IPS-18a (cell line): ENCODE results near the gene PLXND1.

Experiments used
- H3K27ac ChIP-seq: one replicate; pipeline ENCODE4 v1.5.1; 2013; ENCODE audit warnings: low read length
- H3K27me3 ChIP-seq: one replicate; pipeline ENCODE4 v1.6.1; 2013; ENCODE audit warnings: mild to moderate bottlenecking, low read length; ENCODE audit not compliant: control insufficient read depth, insufficient read depth
- H3K36me3 ChIP-seq: one replicate; pipeline ENCODE4 v1.6.1; 2013; ENCODE audit warnings: low read depth, low read length; ENCODE audit not compliant: control insufficient read depth
- H3K4me1 ChIP-seq: one replicate; pipeline ENCODE4 v1.6.1; 2013; ENCODE audit warnings: low read depth, low read length; ENCODE audit not compliant: control insufficient read depth
- H3K4me3 ChIP-seq: one replicate; pipeline ENCODE4 v1.5.1; 2013; ENCODE audit warnings: low read length
- H3K9ac ChIP-seq: one replicate; pipeline ENCODE4 v1.6.1; 2013; ENCODE audit warnings: mild to moderate bottlenecking, low read length, moderate library complexity
- H3K9me3 ChIP-seq: one replicate; pipeline ENCODE4 v1.6.1; 2013; ENCODE audit warnings: low read depth, low read length; ENCODE audit not compliant: control insufficient read depth

PLXND1 gene

DNA sequence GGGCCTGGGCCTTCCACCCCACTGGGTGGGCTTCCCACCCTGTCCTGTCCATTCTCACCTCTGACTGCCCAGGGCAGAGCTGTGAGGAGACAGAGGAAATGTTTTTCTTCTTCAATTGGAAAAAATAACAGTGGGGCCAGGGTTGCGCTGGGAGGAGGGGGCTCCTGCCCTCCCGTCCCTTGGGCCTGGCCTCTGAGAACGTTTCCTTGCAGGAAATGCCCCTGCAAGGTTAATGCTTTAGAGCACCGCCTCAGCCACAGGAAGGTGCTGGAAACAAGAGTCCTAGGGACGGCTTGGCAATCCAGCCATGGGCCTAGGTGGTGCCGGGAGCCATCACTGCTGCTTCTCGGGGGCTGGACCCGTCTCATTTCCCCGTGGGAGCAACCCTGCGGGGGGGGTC, 3.8 kb upstream of the PLXND1 start:
- H3K4me1 ChIP-seq: peaks cover 13% of the 10 kb centered on the region
- no peak overlapping the region for H3K27ac ChIP-seq
- no peaks in the 10 kb centered on the region for H3K36me3 ChIP-seq

DNA sequence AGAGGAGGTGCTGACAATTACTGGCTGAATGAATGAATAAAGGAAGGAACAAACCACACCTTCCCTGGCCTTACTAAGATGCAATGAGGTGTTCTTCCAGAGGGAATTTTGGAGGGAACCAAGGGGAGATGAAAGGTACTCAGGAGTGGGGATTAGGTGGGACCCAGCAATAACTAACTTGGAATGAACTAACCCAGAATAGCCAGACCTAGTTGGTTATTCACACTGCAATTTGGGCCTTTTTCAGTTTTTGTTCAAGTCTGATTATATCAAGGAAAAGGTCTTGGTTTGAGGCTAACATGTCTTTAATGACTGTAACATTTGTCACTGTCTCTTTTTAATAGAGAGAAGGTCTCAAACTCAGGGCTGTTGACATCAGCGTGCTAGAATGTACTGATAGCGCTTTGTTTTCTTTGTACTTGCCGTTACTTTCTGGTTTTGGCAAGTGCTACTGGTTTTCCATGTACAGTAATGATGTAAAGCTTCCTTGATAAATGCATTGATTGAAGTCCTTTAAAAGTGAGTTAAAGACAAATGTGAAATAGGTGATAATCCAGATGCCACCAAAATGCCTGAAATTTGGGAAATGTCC, 3.2 kb upstream of the PLXND1 start:
- Histone ChIP-seq H3K27ac (no peak overlapping the region), H3K4me1 (peaks cover 13% of the 10 kb centered on the region), H3K9me3 (no peaks in the 10 kb centered on the region), H3K9ac (no peak overlapping the region), H3K27me3 (peaks cover 33% of the 10 kb centered on the region), H3K36me3 (no peaks in the 10 kb centered on the region), H3K4me3 (no peak overlapping the region)

More for the DNA sequence above, 3.8 kb upstream of the PLXND1 start:
- Histone ChIP-seq H3K27me3 (peaks cover 28% of the 10 kb centered on the region), H3K4me3 (no peak overlapping the region), H3K9me3 (no peaks in the 10 kb centered on the region), H3K9ac (no peak overlapping the region)

DNA sequence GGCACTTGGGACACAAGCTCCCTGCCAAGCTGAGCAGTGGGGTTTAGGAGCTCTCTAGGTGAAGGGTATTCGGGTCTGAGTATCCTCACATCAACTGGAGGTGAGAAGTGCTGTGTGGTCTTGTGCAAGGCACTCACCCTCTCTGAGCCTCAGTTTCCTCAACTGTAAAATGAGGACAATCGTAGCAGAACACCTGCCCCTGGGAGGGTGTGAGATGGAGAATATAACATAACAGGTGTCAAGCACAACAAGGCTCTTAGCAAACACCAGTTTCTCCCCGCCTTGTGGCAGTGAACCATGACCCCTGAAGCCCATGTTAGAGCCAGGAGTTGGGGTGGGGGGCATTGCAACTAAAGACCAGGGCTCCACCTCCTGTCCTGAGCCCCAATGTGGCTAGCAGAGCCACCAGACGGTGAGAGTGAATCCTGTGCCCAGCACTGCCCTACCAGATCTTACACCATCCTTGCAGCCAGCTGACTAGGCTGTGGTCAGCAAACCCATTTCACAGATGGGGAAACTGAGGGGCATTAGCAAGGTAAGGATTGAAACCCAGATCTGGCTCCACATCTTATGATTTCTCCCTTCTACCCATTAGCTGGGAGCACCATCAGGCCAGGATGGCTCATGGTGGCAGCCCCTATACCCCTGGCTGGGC, 2.6 kb upstream of the PLXND1 start:
- H3K9me3 ChIP-seq: no peaks in the 10 kb centered on the region
- H3K27me3 ChIP-seq: peaks cover 39% of the 10 kb centered on the region
- H3K4me1 ChIP-seq: peaks cover 13% of the 10 kb centered on the region
- H3K4me3 ChIP-seq: no peak overlapping the region
- H3K36me3 ChIP-seq: no peaks in the 10 kb centered on the region
- H3K9ac ChIP-seq: no peak overlapping the region
- no peak overlapping the region for H3K27ac ChIP-seq

DNA sequence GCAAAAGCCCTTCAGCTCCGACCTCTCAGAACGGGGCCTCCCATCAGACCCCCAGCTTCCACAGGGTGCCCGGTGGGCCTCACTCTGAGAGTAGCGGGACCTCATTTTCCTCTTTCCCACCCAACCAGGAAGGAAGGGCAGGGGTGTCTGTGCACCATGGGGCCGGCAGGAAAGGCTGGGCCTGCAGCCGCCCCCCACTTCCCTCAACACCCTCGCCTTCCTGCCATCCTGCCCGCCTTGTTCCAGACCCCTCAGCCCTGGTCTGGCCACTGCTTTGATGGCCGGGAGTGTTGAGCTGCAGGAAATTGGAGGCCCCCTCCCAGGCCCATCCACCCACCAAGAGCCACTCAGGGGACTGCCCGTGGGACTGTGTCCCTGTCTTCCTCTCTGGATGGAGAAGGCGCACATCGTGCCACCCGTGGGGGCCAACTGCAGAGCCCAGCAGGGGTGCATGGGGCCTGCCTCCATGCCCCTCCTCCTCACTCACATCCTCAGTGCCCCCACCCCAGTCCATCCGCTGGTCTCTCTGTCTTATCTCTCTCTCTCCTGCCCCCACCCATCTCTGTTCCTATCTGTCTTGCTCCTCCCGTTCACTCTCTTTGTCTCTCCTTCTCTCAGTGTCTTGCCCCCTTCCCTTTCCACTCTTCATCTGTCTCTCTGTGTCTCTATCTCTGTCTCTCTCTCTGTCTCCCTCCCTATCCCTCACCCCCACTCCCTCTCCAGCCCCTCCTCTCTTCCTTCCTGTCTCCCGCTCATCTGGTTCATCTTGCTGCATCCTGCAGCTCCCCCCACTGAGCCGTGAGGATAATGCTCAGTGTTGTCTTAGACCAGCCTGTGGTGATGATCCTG, 1.8 kb upstream of the PLXND1 start:
- Histone ChIP-seq H3K36me3 (no peaks in the 10 kb centered on the region), H3K9me3 (no peaks in the 10 kb centered on the region), H3K27me3 (peaks cover 42% of the 10 kb centered on the region), H3K9ac (no peak overlapping the region), H3K27ac (no peak overlapping the region), H3K4me1 (peaks cover 13% of the 10 kb centered on the region), H3K4me3 (no peak overlapping the region)

DNA sequence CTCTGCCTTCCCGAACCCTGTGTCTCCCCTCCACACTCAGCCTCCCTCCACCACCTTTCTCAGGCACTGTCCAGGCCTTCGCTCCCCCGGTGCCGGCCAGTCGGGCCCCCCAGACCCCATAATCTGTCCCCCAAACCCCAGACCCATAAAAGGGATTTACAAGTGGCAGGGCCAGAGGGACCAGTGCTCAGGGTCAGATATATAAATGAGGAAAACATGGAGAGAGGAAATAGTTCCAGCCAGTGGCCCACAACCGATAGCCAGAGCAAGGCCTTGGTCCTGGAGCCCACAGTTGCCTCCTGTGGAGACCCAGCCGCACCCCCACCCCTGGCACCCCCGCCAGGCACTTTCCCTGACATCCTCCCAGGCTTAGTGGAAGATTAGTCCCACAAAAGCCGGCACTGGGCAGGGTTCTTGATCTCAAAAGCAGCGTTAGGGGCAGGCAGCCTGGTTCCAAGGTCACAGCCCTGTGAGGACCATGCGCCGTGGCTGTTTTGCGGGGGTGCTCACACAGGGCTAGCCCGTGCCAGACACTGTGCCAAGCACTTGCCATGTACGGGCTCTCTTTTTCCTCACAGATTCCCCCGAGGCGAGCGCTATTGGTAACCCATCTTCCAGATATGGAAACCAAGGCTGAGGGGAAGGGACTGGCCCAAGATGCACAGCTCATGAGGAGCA, 1.1 kb upstream of the PLXND1 start:
- Histone ChIP-seq H3K27me3 (peaks cover 42% of the 10 kb centered on the region), H3K4me3 (peak overlapping the region; percentile 62), H3K4me1 (peaks cover 20% of the 10 kb centered on the region), H3K36me3 (no peaks in the 10 kb centered on the region), H3K9me3 (no peaks in the 10 kb centered on the region), H3K27ac (no peak overlapping the region), H3K9ac (peak overlapping the region; percentile 52)

DNA sequence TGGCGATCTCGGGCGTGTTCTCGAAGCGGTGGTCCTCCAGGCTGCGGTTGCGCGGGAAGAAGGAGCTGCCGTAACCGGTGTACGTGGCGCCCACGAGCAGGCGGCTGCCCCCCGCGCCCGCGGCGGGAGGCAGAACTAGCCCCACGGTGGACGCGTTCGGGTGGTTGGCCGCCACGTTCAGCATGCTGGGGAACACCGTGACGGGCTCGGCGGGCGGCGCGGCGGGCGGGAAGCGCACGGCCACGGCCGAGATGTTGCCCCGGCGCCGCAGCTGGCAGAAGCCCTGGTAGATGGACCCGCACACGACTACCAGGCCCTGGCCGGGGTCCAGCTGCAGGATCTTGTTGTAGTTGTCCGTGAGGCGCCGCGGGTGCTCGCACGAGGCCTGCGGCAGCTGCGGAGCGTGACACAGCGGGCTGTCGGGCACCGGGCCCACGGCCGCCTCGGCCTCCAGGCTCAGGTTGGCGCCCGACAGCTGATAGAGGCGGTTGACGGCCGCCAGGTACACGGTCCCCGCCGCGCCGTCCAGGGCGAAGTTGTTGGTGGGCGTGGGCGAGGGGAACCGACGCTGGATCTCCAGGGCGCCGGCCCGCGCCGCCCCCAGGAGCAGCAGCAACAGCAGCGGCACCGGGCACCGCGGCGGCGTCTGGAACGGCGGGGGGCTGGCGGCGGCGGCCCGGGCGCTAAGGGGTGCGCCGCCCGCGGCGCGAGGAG, 397 bp downstream of the PLXND1 start:
- no peaks in the 10 kb centered on the region for H3K9me3 ChIP-seq
- no peak overlapping the region for H3K27ac ChIP-seq
- no peak overlapping the region for H3K9ac ChIP-seq
- peak overlapping the region; percentile 53 for H3K4me3 ChIP-seq
- peaks cover 42% of the 10 kb centered on the region for H3K27me3 ChIP-seq
- H3K36me3 ChIP-seq: no peaks in the 10 kb centered on the region
- H3K4me1 ChIP-seq: peaks cover 23% of the 10 kb centered on the region

DNA sequence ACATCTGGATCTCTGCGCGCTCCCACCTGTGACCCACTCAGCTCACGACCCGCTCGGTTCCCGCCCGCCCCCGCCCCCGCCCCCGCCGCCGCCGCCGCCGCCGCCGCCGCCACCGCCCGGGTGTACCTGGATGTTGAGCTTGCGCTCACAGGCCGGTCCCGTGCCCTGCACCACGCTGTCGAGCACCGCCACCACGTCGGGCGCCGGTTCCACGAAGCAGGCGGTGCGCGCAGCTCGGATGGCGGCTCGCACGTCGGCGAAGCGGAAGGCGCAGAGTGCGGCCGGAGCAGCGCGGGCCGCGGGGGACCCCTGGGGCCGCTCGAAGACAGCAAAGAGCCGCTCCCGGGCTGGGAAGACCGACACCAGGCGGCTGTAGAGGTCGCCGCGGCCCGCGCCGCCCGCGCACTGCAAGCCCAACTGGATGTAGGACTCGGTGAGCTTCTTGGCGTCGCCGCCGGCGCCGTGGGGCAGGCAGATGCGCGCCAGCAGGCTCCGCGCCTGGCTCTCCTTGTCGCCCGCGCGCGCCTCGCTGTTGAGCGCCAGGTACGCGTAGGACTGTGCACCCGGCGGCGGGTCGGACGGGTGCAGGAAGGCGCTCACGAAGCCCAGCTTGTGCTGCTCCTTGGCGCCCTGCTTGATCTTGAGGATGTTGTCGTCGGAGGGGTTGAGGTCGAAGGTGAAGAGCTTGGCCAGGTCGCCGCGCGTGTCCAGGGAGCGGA, 1.1 kb downstream of the PLXND1 start:
- H3K27me3 ChIP-seq: peaks cover 42% of the 10 kb centered on the region
- no peak overlapping the region for H3K9ac ChIP-seq
- no peak overlapping the region for H3K27ac ChIP-seq
- H3K4me1 ChIP-seq: peaks cover 27% of the 10 kb centered on the region
- H3K36me3 ChIP-seq: no peaks in the 10 kb centered on the region
- peak overlapping the region; percentile 53 for H3K4me3 ChIP-seq
- no peaks in the 10 kb centered on the region for H3K9me3 ChIP-seq

DNA sequence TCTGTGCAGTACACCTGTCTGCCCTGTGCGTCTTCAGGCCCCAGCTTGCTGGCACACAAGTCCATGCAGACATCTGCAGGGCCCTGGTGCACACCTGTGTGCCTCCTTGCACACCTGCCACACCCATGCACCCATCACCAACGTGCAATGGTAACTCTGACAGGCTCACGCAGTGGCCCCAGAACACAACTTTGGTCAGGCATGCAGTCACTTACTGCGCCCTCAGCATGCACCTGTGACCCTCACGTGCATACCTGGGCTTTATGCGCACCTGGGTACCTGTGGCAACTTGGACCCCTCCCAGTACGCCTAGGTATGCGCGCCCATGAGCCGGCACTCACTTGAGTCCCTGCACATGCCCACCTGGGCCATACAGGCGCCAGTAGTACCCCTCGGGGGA, 1.7 kb downstream of the PLXND1 start:
- peaks cover 42% of the 10 kb centered on the region for H3K27me3 ChIP-seq
- peaks cover 33% of the 10 kb centered on the region for H3K4me1 ChIP-seq
- H3K9me3 ChIP-seq: no peaks in the 10 kb centered on the region
- no peaks in the 10 kb centered on the region for H3K36me3 ChIP-seq
- peak overlapping the region; percentile 40 for H3K4me3 ChIP-seq
- H3K9ac ChIP-seq: no peak overlapping the region
- H3K27ac ChIP-seq: no peak overlapping the region

DNA sequence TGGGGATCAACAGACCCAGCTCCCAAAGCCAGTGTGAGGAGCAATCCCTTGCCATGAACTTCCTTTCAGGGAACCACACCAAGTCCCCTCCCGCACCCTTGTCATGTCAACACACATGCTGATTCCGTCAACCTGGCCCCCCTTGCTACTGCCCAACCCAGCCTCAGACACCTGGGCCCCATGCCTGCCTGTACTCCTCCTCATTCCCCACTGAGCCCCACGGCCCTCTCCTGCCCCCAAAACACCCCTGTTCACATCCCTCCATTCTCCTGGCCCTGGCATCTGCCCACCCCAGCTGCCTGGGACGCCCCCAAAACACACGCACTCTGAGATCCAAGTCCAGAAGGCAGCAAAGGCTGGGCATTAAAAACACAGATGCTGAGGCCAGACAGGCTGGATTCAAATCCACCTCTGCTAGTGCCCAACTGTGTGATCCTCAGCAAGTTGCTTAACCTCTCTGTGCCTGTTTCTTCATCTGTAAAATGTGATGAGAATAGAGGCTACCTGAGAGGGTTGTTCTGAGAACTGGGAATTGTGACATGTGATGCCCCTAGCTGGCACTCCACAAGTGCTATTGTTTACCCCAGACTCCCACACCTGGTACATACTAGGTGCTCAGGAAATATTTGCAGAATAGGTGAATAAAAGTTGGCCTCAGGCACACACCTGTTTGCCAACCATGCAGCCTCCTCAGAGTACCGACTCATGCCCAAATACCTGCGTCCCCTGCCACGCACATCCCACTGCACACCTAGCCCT, 2.3 kb downstream of the PLXND1 start:
- peaks cover 42% of the 10 kb centered on the region for H3K27me3 ChIP-seq
- no peak overlapping the region for H3K27ac ChIP-seq
- no peak overlapping the region for H3K9ac ChIP-seq
- H3K36me3 ChIP-seq: no peaks in the 10 kb centered on the region
- H3K4me3 ChIP-seq: peak overlapping the region; percentile 40
- peaks cover 38% of the 10 kb centered on the region for H3K4me1 ChIP-seq
- no peaks in the 10 kb centered on the region for H3K9me3 ChIP-seq

DNA sequence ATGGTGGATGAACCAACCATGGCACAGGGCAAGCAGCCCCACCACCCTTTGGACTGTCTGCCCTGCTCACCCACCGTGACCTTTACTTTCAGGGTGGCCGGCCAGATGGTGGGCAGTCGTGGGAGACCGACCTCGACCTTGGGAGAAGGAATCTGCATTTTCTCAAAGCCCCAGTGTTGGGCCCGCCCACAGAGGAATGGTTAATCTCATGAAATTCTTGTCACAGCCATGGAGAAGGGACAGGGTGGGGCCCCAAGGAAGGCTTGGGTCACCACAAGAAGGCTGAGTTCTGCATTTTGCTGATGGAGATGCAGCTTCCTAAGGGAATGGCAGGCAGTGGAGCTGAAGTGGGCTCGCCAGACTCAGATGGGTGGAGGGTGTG, 2.9 kb downstream of the PLXND1 start:
- Histone ChIP-seq H3K27me3 (peaks cover 41% of the 10 kb centered on the region), H3K36me3 (no peaks in the 10 kb centered on the region), H3K4me1 (peaks cover 35% of the 10 kb centered on the region), H3K9ac (no peak overlapping the region), H3K4me3 (no peak overlapping the region), H3K27ac (no peak overlapping the region), H3K9me3 (no peaks in the 10 kb centered on the region)
